OCI-M2 (cell line): Measurements from ENCODE around the gene RHOJ.
"Not testable (repeated sequence)": the region's sequence is repeated elsewhere in the genome, so short reads cannot be mapped to it uniquely, and the experiment has no call there.

Experiments
- DNase-seq: peaks from one replicate; lab custom pipeline; 2025; ENCODE audit not compliant: unreplicated experiment; lab: John Stamatoyannopoulos, UW

RHOJ gene

DNA sequence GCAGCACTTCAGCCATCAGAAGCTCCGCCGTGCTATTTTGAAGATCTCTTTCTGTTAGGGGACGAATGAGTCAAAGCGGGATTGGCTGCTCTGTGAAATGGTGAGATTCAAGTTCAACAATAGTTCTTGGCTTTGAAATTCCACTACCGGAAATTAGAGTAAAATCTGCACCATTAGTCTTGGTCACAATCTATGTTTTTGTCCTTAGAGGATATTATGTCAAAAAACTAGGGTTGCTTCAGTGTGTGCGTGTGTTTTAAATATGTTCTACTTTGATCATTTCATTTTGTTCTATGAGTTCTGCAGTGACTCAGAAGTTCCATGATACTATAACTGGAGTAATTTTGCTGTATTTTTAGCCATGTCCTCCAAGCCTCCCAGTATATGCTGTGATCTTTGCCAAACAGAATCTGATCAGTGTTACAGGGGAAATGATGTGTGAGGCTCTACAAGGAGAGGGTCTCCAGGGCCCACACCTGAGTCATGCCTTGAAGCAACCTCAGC, 91.9 kb downstream of the RHOJ start:
- DNase-seq = no peak

DNA sequence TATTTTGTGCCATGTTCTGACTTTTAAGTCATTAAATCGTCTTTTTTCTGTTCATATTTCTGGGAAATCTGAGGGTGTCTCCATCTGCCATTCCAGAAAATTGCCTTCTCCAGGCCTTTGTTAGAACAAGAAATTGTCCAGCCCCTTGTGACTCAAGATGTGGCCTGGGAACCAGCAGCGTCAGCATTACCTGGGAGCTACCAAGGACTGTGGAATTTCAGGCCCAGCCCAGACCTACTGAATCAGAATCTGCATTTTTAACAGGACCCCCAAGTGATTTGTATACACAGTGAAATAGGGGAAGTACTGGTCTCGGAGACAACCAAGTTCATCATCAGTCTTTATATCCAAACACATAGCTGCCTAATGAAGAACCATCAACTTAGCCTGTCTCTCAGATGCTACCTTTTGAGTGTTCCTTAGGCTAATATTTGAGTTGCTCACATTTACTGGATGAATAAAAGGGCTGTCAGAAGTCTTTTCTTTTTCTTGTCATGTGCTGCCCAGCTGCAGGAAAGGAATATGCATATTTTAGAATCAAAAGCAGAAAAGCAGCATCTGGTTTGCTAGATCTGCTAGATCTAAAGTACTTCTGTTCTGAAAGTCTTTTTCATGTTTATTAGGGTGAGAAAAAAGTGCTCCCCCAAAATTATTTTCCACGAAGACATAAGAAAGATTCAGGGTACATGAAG, 93.3 kb downstream of the RHOJ start:
- no peak for DNase-seq

DNA sequence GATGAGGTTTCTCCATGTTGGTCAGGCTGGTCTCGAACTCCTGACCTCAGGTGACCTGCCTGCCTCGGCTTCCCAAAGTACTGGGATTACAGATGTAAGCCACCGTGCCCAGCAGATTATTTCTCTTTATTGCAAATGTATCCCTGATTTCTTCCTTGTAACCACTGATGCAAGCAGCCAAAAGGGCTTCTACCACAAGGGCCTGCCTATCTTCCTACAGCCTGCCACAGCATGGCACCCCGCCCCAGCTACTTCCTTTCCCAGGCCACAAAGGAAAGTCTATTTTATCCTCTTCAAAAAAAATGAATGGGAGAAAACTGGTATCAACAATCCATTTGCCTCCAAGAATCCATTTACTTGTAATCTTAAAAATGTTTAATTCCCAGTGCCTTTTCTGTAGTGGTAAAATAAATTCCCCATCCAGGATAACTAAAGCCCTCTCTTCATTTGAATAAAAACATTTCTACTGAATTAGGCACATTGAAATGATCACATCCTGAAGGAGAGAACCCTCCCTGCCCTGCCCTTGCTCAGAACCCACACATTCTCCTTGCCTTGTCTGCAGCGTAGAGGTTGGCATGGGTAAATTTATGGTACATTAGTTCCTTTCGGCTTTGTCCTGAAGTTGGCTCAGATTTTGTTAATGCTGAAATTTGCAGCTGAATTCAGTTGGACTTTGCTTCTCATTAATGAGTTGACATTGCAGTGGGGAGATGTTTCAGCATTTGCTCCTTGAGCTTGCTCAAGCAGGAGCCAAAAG, 95.3 kb downstream of the RHOJ start:
- DNase-seq = no peak

DNA sequence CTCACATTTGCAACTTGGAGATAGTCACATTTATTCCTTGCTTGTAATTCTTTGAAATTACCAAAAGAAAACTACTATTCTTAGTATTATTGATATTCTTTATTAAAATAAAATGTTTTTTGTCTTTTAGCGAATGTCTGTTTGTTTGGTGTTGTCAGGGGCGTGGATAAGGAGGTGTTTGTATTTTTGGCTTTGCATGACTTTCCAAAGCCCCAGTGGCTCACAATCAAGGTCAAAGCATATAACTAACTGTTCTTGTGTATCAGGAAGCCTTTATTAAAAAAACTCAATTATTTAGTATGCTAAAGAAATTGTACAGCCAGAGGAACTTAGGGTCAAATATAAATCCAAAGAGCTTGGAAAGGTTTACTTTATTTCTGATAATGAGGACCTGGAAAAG, 96.6 kb downstream of the RHOJ start:
- DNase-seq = no peak

DNA sequence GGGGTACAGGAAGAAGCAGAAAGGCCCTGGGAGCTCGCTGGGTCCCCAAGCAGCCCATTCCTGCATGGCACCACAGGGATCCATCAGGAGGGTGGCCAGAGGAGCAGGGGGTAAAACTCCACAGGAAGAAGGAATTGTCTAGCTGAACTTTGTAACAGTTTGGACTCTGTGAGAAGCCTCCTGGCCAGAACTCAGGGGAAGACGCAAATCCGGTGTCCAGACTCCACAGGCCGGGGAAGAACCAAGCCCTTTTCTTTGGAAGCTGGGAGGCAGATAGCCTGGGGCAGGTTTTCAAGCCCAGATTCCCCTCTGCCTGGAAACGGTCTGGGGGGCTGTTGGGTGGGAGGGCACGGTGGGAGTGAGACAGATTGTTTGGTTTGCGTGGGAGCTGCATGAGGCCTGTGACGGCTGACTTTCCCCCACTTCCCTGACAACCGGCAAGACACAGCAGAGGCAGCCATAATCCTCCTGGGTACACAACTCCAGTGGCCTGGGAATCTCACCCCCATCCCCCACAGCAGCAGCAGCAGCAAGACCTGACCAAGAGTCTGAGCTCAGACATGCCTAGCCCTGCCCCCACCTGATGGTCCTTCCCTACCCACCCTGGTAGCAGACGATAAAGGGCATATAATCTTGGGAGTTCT, 97.8 kb downstream of the RHOJ start:
- DNase-seq = no peak

DNA sequence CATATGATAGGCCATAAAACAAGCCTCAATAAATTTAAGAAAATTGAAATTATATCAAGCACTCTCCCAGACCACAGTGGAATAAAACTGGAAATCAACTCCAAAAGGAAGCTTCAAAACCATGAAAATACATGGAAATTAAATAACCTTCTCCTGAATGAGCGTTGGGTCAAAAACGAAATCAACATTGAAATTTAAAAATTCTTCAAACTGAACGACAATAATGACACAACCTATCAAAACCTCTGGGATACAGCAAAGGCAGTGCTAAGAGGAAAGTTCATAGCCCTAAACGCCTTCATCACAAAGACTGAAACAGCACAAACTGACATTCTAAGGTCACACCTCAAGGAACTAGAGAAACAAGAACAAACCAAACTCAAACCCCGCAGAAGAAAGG, 100.2 kb downstream of the RHOJ start:
- not testable (repeated sequence) for DNase-seq

DNA sequence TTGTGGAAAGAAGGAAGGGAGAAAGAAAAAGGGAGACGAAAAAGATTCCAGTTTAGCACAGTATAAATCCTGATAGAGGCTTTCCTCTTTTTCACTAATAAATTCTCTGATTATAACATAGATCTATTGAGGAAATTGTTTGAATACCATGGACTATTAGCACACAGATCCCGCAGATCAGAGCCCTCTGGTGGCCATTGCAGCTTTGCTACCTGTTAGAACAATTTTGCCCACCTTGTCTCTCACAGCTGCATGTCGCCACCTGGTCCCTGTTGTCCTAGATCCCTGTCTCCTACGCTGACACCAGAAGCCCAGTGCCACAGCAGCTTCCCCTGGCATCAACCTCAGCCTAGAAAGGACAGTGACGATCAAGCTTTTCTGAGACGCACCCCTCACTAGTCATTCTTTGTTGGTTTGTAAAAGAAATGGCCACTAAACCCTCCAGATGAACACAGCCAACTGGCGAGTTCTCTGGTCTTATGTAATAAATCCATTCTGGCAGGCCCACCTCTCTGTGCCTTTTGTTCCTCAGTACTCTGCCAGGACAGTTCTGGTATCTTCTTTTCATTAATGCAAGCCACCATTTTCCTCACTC, 104.6 kb downstream of the RHOJ start:
- no peak for DNase-seq

DNA sequence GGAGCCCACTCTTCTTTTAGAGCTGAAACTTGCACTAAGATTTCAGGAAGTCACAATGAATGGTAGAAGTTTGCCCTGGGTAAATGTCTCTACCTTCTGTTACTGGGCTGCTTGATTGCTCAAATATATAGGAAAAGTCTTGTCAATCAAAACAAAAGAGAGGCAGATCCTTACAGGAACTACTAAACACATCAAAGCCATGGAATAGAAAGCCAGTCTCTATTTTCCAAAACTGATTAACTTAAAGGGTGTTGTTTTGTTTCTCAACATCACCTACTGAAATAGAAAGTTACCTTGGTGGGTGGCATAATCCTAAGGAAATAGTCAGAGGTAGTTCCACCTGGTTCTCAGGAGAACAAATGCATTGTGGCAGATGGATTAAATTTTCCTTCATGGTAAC, 114.6 kb downstream of the RHOJ start, which contains the start of gene GPHB5:
Gene GPHB5, minus strand, starts transcription at position 101 of the 400 bp plus-strand sequence. CDS start 1,086 bp downstream, outside the sequence.
- DNase-seq = no peak

DNA sequence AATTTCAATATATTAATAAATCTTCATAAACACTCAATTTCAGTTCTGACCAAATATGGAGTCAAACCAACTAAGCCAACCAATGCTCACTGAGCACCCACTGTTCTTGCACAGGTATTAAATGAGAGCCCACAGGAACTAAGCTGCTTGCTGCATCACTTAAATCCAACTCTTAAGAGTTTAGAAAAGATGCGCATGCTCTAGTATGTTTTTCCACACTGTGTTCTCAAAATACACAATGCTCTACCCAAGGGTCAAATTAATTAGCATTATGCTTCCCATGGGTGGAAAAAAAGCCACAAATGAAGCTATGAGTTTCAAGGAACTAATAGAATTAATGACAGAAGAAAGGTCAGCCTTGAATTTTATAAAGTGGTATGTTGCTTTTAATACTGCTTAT, 118.2 kb downstream of the RHOJ start:
- DNase-seq = no peak

DNA sequence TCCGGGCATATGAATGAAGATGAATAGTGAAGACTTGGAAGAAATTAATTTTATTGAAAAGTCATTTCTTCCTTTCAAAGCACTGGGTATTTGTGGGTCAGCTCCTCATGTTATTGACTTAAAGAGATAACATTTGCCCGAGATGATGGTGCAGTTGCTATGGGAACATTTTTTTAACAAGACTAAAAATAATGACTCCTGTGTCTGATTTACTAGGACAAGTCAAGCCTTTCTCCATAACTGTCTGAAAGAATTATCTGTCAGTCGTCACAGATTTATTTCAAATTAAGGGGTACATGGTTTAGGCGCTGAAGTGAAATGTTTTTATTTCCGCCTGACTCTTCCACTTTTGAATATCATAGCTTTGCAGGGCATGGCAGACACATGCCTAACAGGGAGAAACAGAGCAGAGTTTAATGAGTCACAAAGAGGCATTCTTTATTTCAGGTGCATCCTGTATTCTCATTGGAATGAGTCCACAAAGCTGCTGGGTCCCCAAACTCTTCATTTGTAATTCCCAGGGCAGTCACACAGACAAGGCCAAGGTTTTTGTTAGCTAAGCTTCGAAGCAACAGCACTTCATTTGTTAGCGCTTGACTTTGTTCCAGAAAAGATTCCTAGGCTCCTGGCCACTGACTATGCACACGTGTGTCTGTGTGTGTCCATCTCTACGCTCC, 118.8 kb downstream of the RHOJ start:
- DNase-seq = no peak

DNA sequence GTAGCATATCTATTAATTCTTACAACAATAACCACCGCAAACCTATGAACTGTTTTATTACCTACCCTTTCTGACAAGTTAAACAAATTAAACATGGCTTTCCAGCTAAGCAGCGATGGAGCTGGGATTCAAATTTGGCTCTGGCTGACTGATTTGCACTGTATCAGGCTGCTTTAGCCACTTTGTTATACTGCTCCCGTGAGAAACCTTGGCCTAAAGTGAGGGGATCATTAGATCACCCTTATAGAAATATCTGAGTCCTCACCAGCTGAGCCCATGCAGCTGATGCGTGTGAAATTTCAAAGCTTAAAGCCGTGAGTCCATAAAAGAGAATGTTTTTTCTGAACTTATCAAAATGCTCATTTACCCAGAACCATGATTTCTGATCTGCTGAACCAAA, 122.6 kb downstream of the RHOJ start:
- DNase-seq = no peak

DNA sequence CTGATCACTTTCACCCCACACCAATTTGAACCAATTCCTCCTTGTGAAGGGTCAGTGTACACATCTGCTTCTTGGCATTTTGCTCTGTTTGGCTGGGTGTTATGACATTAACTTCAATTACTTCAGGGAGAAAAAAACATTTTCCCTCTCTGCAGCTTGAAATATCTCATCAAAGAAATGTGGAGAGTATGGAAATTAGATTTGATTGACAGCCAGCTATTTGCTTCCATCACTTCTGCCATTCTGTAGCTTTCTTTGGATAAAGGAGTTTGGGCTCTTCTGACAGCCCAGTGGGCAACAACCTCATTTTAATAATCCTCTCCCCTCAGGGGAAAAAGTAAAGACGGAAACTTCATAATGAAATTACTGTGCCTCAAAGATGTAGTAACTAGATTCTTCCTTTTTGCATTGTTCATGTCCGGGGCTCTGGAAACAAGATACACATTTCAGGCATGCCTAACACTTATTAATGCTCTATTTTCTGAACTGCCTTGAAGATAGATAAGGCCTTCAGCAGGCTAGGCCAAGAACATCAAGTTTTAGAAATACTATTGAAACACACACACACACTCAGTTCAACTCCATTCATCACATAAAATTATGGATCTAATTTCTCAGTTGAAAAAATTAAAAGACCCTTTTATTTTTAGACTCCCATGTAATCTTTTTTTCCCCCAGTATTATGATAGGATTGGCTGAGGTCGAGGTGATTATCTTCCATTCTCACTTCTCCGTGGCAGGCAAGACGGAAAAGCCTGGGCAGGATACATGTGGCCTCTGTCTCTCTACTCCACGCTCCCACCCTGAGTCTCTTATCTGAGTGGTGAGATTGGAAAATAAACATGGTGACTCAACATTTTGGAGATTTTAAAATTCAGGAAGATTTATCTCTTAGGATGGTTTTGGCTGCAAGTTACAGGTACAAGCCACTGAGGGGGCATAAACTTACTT, 124.8 kb downstream of the RHOJ start:
- DNase-seq = no peak

DNA sequence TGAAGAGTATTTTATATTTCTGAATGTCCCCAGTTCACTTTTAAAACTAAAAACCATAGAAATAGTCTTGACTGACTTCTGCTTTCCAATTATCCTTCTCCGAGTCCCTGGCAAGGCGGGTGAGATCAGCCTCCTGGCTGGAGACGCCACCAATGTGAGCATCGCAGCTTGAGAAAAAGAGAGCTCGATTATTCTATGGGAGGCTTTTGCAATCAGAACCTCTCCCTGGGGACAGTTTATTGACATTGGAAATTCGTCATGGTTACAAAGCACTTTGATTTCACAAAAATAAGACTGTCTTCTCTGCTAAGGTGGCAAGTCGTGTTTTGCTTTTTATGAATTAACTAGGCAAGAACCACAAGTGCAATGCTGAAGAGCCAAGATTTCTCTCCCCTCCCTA, 138.1 kb downstream of the RHOJ start:
- DNase-seq = no peak
